Left colon (tissue), 2 donors: ENCODE data around the gene OGDH. TPM values are rescaled to one million over a fixed set of nuclear protein-coding genes. Genes with fewer than 3 reads are reported as not detected.

Experiments used
- ATAC-seq: fragments of 200-7000 bp; cut with Tn5 transposase; one replicate; pipeline ENCODE4 v1.9.1; 2020; ENCODE audit warnings: mild to moderate bottlenecking, moderate library complexity
- DNase-seq, 2 donors: peaks; one replicate each; pipeline ENCODE4 v3.0.0-alpha.2; 2020
- intact Hi-C, 2 donors: fragments of 100-400 bp; cut with DNase I in 1 of 2; cut with micrococcal nuclease in 1 of 2; formaldehyde crosslinking; loops; one replicate each; pipeline versions ENCODE4 v1.11.2 to v1.14.0; 2022; cut with DNase I, micrococcal nuclease
- total RNA-seq, 2 donors: library from RNA; stranded (reverse); fragmentation: NEBNext Ultra II Directional; extraction: Animal tissue kit (Norgen Biotek cat#: 25700); gene quantifications; one replicate each; pipeline ENCODE4 v1.2.1, GENCODE V29; 2021
- donor health status: DM: no; HTN: no; CAD: no.
- donor health status: DM: yes; HTN: yes; CAD: no.

OGDH gene
- total RNA-seq, 2 donors from 2014 or later = 174 to 221 TPM

- ATAC-seq (no peak), DNase-seq (no peak)
- intact Hi-C loops = no loop called here
These were observed 2.7 kb downstream of the OGDH start for GRCh38 chr7:44608916-44609648.

DNA sequence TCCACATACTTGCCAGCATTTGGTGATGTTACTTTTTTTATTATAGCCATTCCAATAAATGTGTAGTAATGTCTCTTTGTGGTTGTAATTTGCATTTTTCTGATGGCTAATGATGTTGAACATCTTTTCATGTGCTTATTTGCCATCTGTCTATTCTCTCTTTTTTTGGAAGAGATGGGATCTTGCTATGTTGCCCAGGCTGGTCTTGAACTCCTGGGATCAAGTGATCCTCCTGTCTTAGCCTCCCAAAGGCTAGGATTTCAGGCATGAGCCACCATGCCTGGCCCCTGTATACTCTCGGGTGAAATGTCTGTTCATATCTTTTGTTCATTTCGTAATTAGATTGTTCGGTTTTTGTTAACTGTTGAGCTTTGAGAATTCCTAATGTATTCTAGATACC lies 3.4 kb downstream of the OGDH start:
- intact Hi-C loops = no loop called here
- no peak for ATAC-seq
- DNase-seq = no peak

DNA sequence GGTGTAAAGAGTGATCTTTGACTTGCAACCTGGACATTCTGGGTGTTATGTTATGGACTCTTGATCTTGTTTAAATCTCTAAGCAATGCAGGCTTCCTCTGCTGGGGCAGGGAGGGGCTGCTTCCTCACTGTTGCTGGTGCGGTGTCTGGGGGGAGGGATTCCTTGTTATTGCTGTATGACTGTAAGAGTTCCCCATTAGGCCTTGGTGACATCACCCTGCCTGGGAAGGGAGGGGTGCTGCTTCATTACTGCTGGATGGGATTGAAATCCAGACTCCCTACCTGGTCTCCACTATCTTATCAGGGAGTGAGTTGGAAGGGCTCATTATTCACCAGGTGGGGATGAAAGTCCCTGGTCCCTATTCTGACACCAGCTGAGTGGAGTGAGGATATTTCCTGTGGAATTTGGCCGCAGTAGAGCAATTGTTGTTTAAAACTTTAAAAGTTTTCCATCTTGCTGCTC lies 8.8 kb downstream of the OGDH start:
- DNase-seq (peak; percentile 62 to 71), ATAC-seq (peak; percentile 88)
- intact Hi-C loops = no loop called here

- intact Hi-C loops = no loop called here
- ATAC-seq (no peak), DNase-seq (no peak)
These were observed 9.4 kb downstream of the OGDH start for GRCh38 chr7:44615793-44616192.

GRCh38 chr7:44616545-44616944 lies 10.1 kb downstream of the OGDH start:
- DNase-seq = no peak
- ATAC-seq = no peak
- intact Hi-C loops = no loop called here

DNA sequence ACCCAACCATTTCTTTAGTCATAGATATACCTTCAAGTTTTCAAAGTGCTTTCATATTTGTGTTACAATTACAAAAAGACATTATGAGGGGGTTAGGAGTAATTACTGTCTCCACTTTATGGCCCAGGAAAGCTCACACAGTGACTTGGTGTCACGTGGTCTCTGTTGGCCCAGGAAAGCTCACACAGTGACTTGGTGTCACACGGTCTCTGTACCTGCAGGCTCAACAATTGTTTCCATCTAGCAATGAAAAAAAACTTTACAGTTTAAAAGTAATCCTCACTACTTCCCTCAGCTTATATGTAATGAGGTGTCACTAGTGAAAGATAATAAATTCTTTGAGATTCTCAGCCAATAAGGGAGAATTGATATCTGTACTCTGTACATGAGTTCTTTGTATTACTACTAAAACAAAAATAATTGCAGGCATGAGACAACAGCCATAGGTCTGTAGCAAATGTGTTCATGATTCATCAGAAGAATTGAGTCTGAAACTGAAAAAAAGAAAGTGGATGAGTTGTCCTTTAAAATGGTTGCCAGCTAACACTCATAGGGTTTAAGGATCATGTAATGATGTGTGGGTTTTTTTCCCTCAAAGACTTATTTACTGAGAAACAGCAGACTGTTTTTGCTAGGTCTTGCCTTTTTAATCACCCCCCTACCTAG lies 10.9 kb downstream of the OGDH start:
- ATAC-seq (peak; percentile 50), DNase-seq (no peak)
- intact Hi-C loops = no loop called here

DNA sequence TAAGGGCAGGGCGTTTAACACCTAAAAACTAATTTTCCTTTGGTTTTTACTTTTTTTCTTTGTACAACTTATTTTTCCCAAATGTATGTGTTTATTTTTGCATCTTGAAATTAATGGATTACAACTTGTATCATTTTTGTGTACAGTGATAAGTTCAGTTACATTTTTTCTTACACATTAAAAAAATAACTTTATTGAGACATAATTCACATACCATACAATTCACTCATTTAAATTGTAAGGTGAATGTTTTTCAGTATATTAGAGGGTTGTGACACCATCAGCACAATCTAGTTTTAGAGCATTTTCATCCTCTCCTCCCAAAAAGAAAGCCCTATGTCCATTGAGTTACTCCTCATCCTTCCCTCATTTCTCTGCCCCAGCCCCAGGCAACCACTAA lies 11.6 kb downstream of the OGDH start:
- intact Hi-C loops = no loop called here
- DNase-seq (no peak), ATAC-seq (no peak)

DNA sequence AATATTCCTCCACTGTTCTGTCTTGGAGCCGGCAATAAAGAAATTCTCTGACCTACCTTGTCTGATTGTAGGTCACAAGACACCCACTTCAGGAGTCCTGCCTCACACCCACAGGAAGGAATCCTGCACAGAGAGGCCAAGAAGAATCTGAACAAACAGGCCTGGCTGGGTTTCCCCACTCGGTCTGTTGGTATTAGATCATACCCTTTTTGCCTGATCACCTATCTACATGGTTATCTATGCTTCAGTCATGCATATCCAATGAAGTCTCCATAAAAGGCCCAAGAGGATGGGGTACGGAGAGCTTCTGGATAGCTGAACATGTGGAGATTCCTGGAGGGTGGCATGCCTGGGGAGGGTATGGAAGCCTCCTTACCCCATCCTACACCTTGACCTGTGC lies 12.3 kb downstream of the OGDH start:
- ATAC-seq (peak; percentile 19), DNase-seq (no peak)
- intact Hi-C loops = no loop called here

- intact Hi-C loops = no loop called here
These were observed 14.8 kb downstream of the OGDH start for GRCh38 chr7:44621034-44621749.

GRCh38 chr7:44621750-44622103 lies 15.3 kb downstream of the OGDH start:
- DNase-seq (no peak), ATAC-seq (no peak)
- intact Hi-C loops = no loop called here

More at GRCh38 chr7:44621034-44621749, 14.8 kb downstream of the OGDH start:
- ATAC-seq = peak; percentile 55
- no peak for DNase-seq

GRCh38 chr7:44622342-44623151 lies 16.1 kb downstream of the OGDH start:
- peak in 1 of 2 donors; percentile 12 for DNase-seq
- peak; percentile 64 for ATAC-seq
- intact Hi-C loops = no loop called here

DNA sequence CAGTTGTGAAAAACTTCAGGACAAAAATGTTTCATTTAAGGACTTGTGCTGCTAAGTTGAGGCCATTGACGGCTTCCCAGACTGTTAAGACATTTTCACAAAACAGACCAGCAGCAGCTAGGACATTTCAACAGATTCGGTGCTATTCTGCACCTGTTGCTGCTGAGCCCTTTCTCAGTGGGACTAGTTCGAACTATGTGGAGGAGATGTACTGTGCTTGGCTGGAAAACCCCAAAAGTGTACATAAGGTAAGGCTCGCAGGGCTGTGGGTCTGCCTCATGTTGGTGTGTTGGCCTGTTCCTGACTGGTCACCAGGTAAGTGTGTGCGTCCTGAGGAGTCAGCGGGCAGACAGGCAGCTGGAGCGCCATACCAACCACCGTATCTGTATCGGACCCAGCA lies 17.9 kb downstream of the OGDH start:
- ATAC-seq (no peak), DNase-seq (no peak)
- intact Hi-C loops = no loop called here

DNA sequence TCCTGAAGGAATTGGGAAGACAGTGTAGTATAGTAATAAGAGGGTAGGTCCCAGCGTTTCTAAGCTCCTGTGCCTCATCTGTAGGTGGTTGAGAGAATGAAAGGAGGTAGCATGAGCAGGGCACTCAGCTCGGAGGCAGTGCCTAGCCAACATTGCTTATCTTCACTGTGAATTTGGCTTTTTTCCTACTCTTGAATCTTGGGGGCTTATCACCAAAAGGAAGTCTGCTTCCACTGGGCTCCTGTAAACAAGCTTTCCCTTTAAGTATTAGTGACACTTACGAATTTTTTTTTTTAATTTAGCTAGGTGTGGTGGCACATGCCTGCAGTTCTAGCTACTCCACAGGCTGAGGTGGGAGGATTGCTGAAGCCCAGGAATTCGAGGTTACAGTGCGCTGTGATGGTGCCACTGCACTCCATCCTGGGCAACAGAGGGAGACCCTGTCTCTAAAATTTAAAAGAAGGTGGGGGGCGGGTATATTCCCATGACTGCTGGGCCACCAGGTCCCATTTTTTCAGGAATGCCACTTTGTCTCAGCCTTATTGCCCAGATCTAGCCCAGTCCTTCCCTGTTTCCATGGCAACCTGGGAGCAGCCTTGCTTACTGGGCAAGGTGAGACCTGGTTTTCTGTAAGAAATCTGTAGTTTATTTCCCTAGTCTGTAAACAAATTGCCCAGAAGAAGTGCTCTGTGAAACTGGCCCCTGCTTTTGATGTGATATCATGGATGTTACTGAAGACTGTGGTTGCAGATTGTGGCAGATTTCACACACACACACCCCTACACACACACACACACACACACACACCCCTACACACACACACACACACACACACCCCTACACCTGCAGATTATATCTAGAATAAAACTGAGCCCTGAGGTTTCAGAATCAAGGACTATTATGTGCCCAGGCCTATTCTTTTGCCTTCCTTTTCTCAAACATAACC lies 19.4 kb downstream of the OGDH start:
- ATAC-seq = no peak
- no peak for DNase-seq
- intact Hi-C loops = no loop called here

DNA sequence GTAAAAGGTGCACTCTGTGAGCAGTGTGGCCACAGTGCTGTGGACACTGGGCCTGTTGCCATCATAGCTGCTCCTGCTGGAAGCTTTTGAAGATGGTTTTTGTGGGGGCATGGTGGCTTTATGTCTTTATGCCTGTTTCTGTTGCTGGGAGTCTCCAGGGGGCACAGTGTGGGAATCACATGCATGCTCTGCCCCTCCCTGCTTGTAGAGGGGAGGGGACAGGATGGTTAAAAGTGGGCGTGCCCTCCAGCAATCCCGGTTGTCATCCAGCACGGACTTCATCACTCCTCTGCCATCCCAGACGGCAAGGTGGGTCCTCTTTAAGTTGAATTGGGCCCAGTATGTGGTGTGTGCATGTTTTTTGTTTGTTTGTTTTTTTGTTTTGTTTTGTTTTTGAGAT lies 20.2 kb downstream of the OGDH start:
- intact Hi-C loops = no loop called here
- DNase-seq = no peak
- no peak for ATAC-seq

- intact Hi-C loops = no loop called here
- ATAC-seq = no peak
- DNase-seq = no peak
These were observed 23.5 kb downstream of the OGDH start for GRCh38 chr7:44629829-44630522.

GRCh38 chr7:44630792-44631457 lies 24.5 kb downstream of the OGDH start:
- intact Hi-C loops = no loop called here
- ATAC-seq (no peak), DNase-seq (no peak)

- intact Hi-C loops = no loop called here
- ATAC-seq (no peak), DNase-seq (no peak)
These were observed 25.2 kb downstream of the OGDH start for GRCh38 chr7:44631458-44632115.
